Progenitor cell of endocrine pancreas (in vitro differentiated cells): ENCODE data around the gene CRYL1. TPM values are rescaled to one million over a fixed set of nuclear protein-coding genes. Genes with fewer than 3 reads are reported as not detected.

Experiments
- DNase-seq: peaks from one replicate; pipeline ENCODE4 v3.0.0; 2021; ENCODE audit warnings: low spot score; ENCODE audit not compliant: unreplicated experiment
- H3K27ac Mint-ChIP-seq: 2 replicates; pipeline ENCODE4 v1.8.0; 2021; ENCODE audit warnings: mild to moderate bottlenecking, moderate library complexity, mixed read lengths
- H3K27me3 Mint-ChIP-seq: 2 replicates; pipeline ENCODE4 v1.8.0; 2021; ENCODE audit warnings: mixed read lengths
- H3K36me3 Mint-ChIP-seq: 2 replicates; pipeline ENCODE4 v1.8.0; 2022; ENCODE audit warnings: mixed read lengths; ENCODE audit not compliant: insufficient read depth
- H3K4me1 Mint-ChIP-seq: 2 replicates; pipeline ENCODE4 v1.8.0; 2021; ENCODE audit warnings: low read depth, mixed read lengths
- H3K4me3 Mint-ChIP-seq: 2 replicates; pipeline ENCODE4 v1.8.0; 2021; ENCODE audit warnings: low read depth, mild to moderate bottlenecking, moderate library complexity, mixed read lengths
- H3K9me3 Mint-ChIP-seq: 2 replicates; pipeline ENCODE4 v1.8.0; 2021; ENCODE audit warnings: low read depth, mixed read lengths
- total RNA-seq: library from RNA; stranded (reverse); gene quantifications from 2 replicates; pipeline ENCODE4 v1.2.1, GENCODE V29; 2021
- TF ChIP-seq, protein P1 (sequence below): fragments of 200-600 bp; sonication (generic); IDR thresholded peaks from one replicate; pipeline ENCODE4 v1.5.0; 2021; ENCODE audit warnings: antibody characterized with exemption, mild to moderate bottlenecking; ENCODE audit not compliant: unreplicated experiment

CRYL1 gene
- total RNA-seq, 1 donor from 2014 or later = 11.7 TPM

- H3K9me3 Mint-ChIP-seq = no peaks in the 10 kb centered on the region
- H3K36me3 Mint-ChIP-seq = no peaks in the 10 kb centered on the region
- DNase-seq = no peak
- H3K27me3 Mint-ChIP-seq = no peaks in the 10 kb centered on the region
- TF ChIP-seq, protein P1, sequence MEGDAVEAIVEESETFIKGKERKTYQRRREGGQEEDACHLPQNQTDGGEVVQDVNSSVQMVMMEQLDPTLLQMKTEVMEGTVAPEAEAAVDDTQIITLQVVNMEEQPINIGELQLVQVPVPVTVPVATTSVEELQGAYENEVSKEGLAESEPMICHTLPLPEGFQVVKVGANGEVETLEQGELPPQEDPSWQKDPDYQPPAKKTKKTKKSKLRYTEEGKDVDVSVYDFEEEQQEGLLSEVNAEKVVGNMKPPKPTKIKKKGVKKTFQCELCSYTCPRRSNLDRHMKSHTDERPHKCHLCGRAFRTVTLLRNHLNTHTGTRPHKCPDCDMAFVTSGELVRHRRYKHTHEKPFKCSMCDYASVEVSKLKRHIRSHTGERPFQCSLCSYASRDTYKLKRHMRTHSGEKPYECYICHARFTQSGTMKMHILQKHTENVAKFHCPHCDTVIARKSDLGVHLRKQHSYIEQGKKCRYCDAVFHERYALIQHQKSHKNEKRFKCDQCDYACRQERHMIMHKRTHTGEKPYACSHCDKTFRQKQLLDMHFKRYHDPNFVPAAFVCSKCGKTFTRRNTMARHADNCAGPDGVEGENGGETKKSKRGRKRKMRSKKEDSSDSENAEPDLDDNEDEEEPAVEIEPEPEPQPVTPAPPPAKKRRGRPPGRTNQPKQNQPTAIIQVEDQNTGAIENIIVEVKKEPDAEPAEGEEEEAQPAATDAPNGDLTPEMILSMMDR = peak; percentile 45
- H3K4me1 Mint-ChIP-seq = no peaks in the 10 kb centered on the region
- H3K27ac Mint-ChIP-seq = no peak overlapping the region
- H3K4me3 Mint-ChIP-seq = no peak overlapping the region
Observed at GRCh38 chr13:20492641-20493040, 33.0 kb downstream of the CRYL1 start.

DNA sequence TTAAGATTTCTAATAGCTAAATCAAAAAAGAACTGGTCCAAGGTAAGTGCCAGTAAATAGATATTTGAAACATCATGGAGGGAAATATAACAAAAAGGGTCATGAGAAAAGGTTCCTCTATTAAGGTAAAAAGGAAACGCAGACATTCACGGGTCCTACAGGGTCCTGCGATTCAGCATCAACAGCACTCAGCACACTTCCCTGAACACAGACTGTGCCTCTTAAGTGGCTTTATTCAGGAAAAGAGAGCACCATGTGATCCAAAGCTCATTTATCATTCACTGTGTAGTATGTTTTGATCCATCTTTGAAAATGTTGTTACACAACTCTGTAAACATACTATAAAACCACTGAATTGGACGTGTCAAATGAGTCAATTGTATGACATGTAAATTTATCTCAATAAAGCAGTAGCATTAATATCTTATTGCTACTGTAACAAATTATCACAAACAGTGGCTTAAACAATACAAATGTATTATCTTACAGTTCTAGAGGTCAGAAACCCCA is 33.7 kb downstream of the CRYL1 start:
- TF ChIP-seq, protein P1 = no peak
- Mint-ChIP-seq H3K27ac (no peak overlapping the region), H3K27me3 (no peaks in the 10 kb centered on the region), H3K36me3 (no peaks in the 10 kb centered on the region), H3K4me3 (no peak overlapping the region), H3K9me3 (no peaks in the 10 kb centered on the region), H3K4me1 (no peaks in the 10 kb centered on the region)
- DNase-seq = no peak

DNA sequence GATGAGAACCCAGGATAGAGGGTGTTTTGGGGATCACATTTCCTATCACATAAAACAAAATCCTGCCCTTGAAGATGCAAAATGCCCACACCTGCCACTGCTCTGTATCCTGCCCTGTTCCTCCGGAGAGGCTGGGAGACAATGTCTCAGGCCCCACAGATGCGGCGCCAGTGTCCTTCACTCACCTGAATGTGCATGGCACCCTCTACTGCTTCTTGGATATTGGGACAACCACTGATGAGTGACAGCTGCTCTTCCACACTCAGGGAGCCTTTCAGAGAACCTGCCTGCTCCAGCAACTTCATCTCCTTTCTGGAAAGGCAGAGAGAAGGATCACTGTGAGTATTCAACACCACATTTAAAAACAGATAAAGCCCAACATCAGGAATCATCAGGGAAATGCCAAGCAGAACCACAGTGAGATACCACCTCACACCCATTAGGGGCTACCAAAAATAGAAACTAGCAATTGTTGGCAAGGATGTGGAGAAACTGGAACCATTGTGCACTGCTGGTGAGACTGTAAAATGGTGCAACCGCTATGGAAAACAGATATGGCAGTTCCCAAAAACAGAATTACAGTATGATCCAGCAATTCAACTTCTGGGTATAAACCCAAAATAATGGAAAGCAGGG is 36.4 kb downstream of the CRYL1 start:
- Mint-ChIP-seq H3K27me3 (peaks cover 2% of the 10 kb centered on the region), H3K36me3 (no peaks in the 10 kb centered on the region), H3K27ac (no peak overlapping the region), H3K4me3 (no peak overlapping the region), H3K4me1 (no peaks in the 10 kb centered on the region), H3K9me3 (no peaks in the 10 kb centered on the region)
- TF ChIP-seq, protein P1 = no peak
- no peak for DNase-seq

DNA sequence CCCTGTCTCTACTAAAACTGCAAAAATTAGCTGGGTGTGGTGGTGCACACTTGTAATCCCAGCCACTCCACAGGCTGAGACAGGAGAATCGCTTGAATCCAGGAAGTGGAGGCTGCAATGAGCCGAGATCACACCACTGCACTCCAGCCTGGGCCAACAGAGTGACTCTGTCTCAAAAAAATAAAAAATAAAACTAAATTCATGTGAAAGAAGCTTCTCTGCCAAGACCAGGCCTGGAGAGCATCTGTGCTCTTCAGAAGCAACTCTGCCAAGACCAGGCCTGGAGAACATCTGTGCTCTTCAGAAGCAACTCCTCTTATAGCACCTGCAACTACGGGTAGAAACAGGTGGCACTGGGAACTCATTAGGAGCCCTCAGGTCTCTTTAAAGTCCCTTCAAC is 37.7 kb downstream of the CRYL1 start:
- TF ChIP-seq, protein P1 = no peak
- no peaks in the 10 kb centered on the region for H3K36me3 Mint-ChIP-seq

GRCh38 chr13:20482787-20483186 is 42.9 kb downstream of the CRYL1 start:
- peaks cover 16% of the 10 kb centered on the region for H3K4me1 Mint-ChIP-seq
- DNase-seq = no peak
- no peaks in the 10 kb centered on the region for H3K9me3 Mint-ChIP-seq
- H3K27ac Mint-ChIP-seq = peak overlapping the region; percentile 60
- H3K27me3 Mint-ChIP-seq = peaks cover 5% of the 10 kb centered on the region
- TF ChIP-seq, protein P1 = no peak
- no peak overlapping the region for H3K4me3 Mint-ChIP-seq
- no peaks in the 10 kb centered on the region for H3K36me3 Mint-ChIP-seq

More for the DNA sequence above, 37.7 kb downstream of the CRYL1 start:
- Mint-ChIP-seq H3K4me1 (peaks cover under 1% of the 10 kb centered on the region), H3K27ac (no peak overlapping the region), H3K4me3 (no peak overlapping the region), H3K9me3 (no peaks in the 10 kb centered on the region), H3K27me3 (peaks cover 2% of the 10 kb centered on the region)
- no peak for DNase-seq
